Right lobe of liver (tissue), 6 donors: ENCODE results near the gene RTKN. TPM values are rescaled to one million over a fixed set of nuclear protein-coding genes. Genes with fewer than 3 reads are reported as not detected.
A peak's percentile ranks its signal among the peaks of the same experiment; 100 is the strongest.
"Not testable (repeated sequence)": the region's sequence is repeated elsewhere in the genome, so short reads cannot be mapped to it uniquely, and the experiment has no call there.

Experiments used
- ATAC-seq, 4 donors: fragments of 200-7000 bp; cut with Tn5 transposase; one replicate each; pipeline ENCODE4 v1.9.1; 2020; ENCODE audit warnings: mild to moderate bottlenecking in 4 of 4, moderate library complexity in 4 of 4
- DNase-seq, 3 donors: peaks; one replicate each; pipeline ENCODE4 v3.0.0-alpha.2; 2020
- H3K27ac ChIP-seq, 3 donors: fragments of 200-600 bp; one replicate each; pipeline ENCODE4 v1.8.0; 2022
- H3K27me3 ChIP-seq, 2 donors: fragments of 200-600 bp; one replicate each; pipeline ENCODE4 v1.8.0; 2022
- H3K36me3 ChIP-seq, 4 donors: fragments of 200-600 bp; sonication (generic) in 1 of 4; one replicate each; pipeline versions ENCODE4 v1.5.1 to v1.8.0; 2017 to 2022; ENCODE audit warnings: control low read depth in 1 of 4
- H3K4me1 ChIP-seq, 4 donors: fragments of 200-600 bp; sonication (generic) in 1 of 4; one replicate each; pipeline versions ENCODE4 v1.5.1 to v1.8.0; 2017 to 2022; ENCODE audit warnings: control low read depth in 1 of 4
- H3K4me3 ChIP-seq, 3 donors: fragments of 200-600 bp; one replicate each; pipeline ENCODE4 v1.8.0; 2022
- H3K9me3 ChIP-seq, 4 donors: fragments of 200-600 bp; sonication (generic) in 1 of 4; one replicate each; pipeline versions ENCODE4 v1.5.1 to v1.8.0; 2017 to 2022; ENCODE audit warnings: control low read depth in 1 of 4
- POLR2A ChIP-seq: fragments of 450-650 bp; IDR thresholded peaks from one replicate; pipeline ENCODE4 v1.6.1; 2017; ENCODE audit warnings: antibody characterized with exemption, mild to moderate bottlenecking
- WGBS: methylation state at CpG from one replicate; pipeline ENCODE4 v1.1.6; 2018; ENCODE audit warnings: low coverage, low lambda C conversion rate; ENCODE audit not compliant: insufficient coverage; ENCODE audit errors: missing lambda C conversion rate; 5-methylcytosine and 5-hydroxymethylcytosine counted together
- intact Hi-C, 2 donors: fragments of 100-400 bp; cut with DNase I; formaldehyde crosslinking; loops; one replicate each; pipeline versions ENCODE4 v1.11.2 to v1.14.1; 2022
- total RNA-seq, 6 experiments: library from RNA; depleted of rRNA in 2 of 6; stranded (reverse); fragments of >200 nt in 2 of 6; fragmentation: NEBNext Ultra II Directional in 3 of 6; extraction: Animal tissue kit (Norgen Biotek cat#: 25700) in 3 of 6; gene quantifications; one replicate each; pipeline versions ENCODE4 v1.1.0 to v1.2.4, GENCODE V29; 2016 to 2023
- TF ChIP-seq, protein P1 (sequence below), 4 donors: fragments of 200-600 bp in 3 of 4; fragments of 450-650 bp in 1 of 4; IDR thresholded peaks; one replicate each; pipeline versions ENCODE4 v1.5.1 to v1.8.0; 2016 to 2022; ENCODE audit warnings: antibody characterized with exemption in 4 of 4, mild to moderate bottlenecking in 2 of 4
- donor health status: DM: no; HTN: yes; CAD: no.
- donor health status: DM: no; HTN: no; CAD: no.
- donor health status: DM: no; HTN: no; CAD: no.
- donor health status: DM: no; HTN: yes; CAD: no.
- donor health status: DM: no; HTN: yes; CAD: no.

Gene RTKN
- total RNA-seq, 6 experiments from 2014 or later, result 61.5 to 103 (median 83.0) TPM

DNA sequence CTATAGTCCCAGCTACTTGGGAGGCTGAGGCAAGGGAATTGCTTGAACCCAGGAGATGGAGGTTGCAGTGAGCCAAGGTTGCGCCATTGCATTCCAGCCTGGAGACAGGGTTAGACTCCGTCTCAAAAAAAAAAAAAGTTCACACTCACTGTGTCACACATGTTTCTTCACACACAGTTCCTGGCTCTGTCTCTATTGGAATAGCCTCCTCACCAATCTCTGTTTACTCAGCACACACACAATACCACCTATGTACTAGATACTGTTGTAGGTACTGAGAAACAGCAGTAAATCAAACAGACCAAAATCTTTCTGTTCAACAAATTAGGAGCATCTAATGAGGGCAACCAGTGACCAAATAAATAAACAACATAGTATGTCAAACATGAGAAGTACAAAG is 44.4 kb upstream of the RTKN start:
- intact Hi-C loops, result loop anchor here in 1 of 2 donors (5.0 kb wide), 1 partner anchor 41 kb away; the partner anchor contains the start of genes AUP1, DQX1 and HTRA2
- 51% methylated on average over 2 of the region's 2 CpGs for WGBS
- H3K36me3 ChIP-seq, result peaks cover 0 to 15% (median 1%) of the 10 kb centered on the region in 4 donors

DNA sequence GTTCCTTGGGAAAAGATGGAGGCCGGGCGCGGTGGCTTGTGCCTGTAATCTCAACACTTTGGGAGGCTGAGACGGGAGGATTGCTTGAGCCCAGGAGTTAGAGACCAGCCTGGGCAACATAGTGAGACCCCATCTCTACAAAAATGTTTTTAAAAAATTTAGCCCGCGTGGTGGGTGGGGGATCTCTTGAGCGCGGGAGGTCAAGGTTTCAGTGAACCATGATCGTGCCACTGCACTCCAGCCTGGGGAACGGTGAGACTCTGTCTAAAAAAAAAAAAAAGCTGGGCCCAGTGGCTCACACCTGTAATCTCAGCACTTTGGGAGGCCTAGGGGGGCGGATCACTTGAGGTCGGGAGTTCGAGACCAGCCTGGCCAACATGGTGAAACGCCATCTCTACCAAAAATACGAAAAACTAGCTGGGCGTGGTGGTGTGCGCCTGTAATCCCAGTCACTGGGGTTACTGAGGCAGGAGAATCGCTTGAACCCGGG is 42.0 kb upstream of the RTKN start:
- WGBS, result 64% methylated on average over 17 of the region's 19 CpGs
- intact Hi-C loops, result not testable (repeated sequence)

More for the DNA sequence above, 44.4 kb upstream of the RTKN start:
- DNase-seq (no peak), ATAC-seq (peak in 2 of 4 donors; percentile 11 to 27)
- Histone ChIP-seq H3K9me3 (no peaks in the 10 kb centered on the region), H3K27ac (peak overlapping the region in 1 of 3 donors; percentile 57), H3K27me3 (no peaks in the 10 kb centered on the region), H3K4me1 (peaks cover 0 to 70% (median 23%) of the 10 kb centered on the region in 4 donors), H3K4me3 (no peak overlapping the region)
- TF ChIP-seq, protein P1, sequence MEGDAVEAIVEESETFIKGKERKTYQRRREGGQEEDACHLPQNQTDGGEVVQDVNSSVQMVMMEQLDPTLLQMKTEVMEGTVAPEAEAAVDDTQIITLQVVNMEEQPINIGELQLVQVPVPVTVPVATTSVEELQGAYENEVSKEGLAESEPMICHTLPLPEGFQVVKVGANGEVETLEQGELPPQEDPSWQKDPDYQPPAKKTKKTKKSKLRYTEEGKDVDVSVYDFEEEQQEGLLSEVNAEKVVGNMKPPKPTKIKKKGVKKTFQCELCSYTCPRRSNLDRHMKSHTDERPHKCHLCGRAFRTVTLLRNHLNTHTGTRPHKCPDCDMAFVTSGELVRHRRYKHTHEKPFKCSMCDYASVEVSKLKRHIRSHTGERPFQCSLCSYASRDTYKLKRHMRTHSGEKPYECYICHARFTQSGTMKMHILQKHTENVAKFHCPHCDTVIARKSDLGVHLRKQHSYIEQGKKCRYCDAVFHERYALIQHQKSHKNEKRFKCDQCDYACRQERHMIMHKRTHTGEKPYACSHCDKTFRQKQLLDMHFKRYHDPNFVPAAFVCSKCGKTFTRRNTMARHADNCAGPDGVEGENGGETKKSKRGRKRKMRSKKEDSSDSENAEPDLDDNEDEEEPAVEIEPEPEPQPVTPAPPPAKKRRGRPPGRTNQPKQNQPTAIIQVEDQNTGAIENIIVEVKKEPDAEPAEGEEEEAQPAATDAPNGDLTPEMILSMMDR (IDR thresholded peaks at IDR 0.05), result no peak
- TF ChIP-seq POLR2A, result no peak

DNA sequence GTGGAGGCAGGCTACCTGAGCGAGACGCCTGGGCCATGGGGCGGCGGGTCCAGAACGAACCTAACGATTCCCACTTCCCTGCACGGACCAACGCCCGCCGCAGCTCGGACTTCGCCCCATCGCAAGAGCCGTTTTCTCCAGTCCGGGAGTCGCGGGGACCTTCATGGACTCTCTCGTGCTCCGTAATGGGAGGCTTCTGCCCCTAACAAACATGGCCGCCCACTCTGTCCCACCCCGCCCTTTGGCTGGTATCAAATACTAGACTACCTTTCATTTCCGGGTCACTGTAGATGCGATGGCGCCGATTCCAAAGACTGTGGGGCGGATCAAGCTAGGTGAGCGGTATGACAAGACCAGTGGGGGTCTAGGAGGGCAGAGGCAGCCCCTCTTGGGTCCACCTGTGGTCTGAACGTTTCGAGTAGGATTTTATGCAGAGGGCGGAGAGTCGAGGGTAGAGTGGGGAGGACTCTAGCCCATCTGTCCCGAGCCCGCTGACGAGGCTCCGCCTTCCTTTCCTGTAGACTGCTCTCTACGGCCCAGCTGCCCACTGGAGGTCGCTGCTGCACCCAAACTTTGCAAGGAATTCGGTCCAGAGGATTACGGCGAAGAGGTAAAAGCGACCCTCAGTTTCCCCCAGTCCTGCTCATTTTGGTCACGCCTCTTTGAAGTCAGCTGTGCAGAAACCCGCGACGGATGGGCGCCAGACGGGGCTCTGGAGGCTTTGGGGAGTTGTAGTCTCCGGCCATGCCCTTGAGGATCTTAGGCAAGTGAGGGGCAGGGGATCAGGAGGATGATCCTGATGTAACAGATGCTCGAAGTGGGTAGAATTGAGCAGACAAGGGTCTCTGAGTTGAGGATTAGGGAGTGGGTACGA is 41.3 kb upstream of the RTKN start, which contains the start of the genes CCDC142 and TTC31:
TSS of gene CCDC142 (minus strand) at position 198 of the 874 bp plus-strand sequence. CDS start at position 37, 161 bp downstream.
TSS of gene TTC31 (plus strand) at position 281 of the 874 bp plus-strand sequence. CDS start at position 296, 15 bp downstream.
- Histone ChIP-seq H3K9me3 (no peaks in the 10 kb centered on the region), H3K4me3 (peak within 1 kb of the TSS; percentile 93 to 99 (median 97)), H3K27ac (peak within 1 kb of the TSS; percentile 71 to 84 (median 80)), H3K4me1 (peaks cover 0 to 48% (median 16%) of the 10 kb centered on the region in 4 donors), H3K36me3 (peaks cover 0 to 16% (median 2%) of the 10 kb centered on the region in 4 donors), H3K27me3 (no peaks in the 10 kb centered on the region)
- under 1% methylated on average over 35 of the region's 50 CpGs for WGBS
- intact Hi-C loops, result no loop called here
- DNase-seq, result peak; percentile 95 to 97 (median 96)
- TF ChIP-seq, protein P1 (IDR thresholded peaks at IDR 0.05), result peak; percentile 88 to 92 (median 90)
- TF ChIP-seq POLR2A, result peak; percentile 57
- ATAC-seq, result peak; percentile 92 to 95 (median 93)

More for the DNA sequence above, 42.0 kb upstream of the RTKN start:
- not testable (repeated sequence) for H3K27me3 ChIP-seq, ATAC-seq, DNase-seq, H3K9me3 ChIP-seq
- H3K36me3 ChIP-seq, result peaks cover 0 to 16% (median 2%) of the 10 kb centered on the region in 4 donors
- peak overlapping the region; percentile 93 to 99 (median 97) for H3K4me3 ChIP-seq
- H3K4me1 ChIP-seq, result peaks cover 0 to 55% (median 19%) of the 10 kb centered on the region in 4 donors
- H3K27ac ChIP-seq, result peak overlapping the region in 1 of 3 donors; percentile 84

DNA sequence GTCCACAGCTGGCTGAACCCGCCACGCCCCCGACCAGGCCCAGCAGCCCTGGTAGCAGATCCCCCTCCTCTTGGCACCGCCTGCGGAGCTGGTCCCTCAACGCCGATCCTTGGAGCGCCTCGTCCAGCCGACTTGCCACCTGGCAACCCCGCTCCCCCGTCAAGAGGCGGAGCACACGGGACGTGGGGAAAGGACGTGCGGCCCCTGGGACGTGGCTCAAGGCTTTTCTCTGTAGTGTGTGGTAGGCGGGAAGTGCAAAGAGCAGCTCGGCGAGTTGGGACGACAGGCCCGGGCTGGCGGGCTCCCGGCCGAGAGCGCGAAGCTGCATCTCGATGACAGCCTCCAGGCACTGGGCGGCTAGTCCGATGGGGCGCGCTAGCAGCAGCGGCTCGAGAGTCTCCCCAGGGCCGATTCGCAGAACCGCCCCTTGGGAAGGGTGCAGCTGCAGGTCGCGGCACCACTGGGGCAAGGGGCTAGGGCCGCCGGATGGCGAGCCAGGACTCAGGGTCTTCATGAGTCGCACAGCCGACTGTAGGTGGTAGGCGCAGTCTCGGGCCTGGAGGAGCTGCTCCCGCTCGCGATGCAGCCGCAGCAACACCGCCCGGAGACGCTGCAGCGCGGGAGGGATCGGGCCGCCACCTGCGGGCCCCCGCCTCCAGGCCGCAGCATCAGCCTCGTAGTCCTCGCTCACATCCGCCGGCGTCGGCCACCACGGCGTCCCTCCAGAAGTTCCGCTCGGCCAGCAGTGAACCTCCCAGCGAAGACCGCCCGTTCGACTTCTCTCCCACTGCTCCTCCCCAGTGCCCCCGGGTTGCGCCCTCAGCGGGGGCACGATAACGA is 40.4 kb upstream of the RTKN start:
- DNase-seq (peak in 1 of 3 donors; percentile 52), ATAC-seq (peak; percentile 52 to 65 (median 59))
- peaks cover 0 to 16% (median 2%) of the 10 kb centered on the region in 4 donors for H3K36me3 ChIP-seq
- WGBS, result 4% methylated on average over 8 of the region's 80 CpGs
- H3K4me3 ChIP-seq, result peak overlapping the region; percentile 93 to 99 (median 97)
- H3K27ac ChIP-seq, result peak overlapping the region; percentile 71 to 84 (median 80)
- intact Hi-C loops, result no loop called here
- H3K9me3 ChIP-seq, result no peaks in the 10 kb centered on the region
- peaks cover 0 to 46% (median 13%) of the 10 kb centered on the region in 4 donors for H3K4me1 ChIP-seq
- H3K27me3 ChIP-seq, result no peaks in the 10 kb centered on the region
- no peak for TF ChIP-seq POLR2A
- TF ChIP-seq, protein P1 (IDR thresholded peaks at IDR 0.05), result no peak
